ENCODE data around the gene RUVBL2. TPM values are rescaled to one million over a fixed set of nuclear protein-coding genes. Genes with fewer than 3 reads are reported as not detected.
"Not testable (repeated sequence)": the region's sequence is repeated elsewhere in the genome, so short reads cannot be mapped to it uniquely, and the experiment has no call there.

RUVBL2 gene
- total RNA-seq, 5 donors from 2014 or later (not counting 1 experiment from before 2014, with no cell fraction given): 20.3 to 48.7 (median 41.4) TPM

DNA sequence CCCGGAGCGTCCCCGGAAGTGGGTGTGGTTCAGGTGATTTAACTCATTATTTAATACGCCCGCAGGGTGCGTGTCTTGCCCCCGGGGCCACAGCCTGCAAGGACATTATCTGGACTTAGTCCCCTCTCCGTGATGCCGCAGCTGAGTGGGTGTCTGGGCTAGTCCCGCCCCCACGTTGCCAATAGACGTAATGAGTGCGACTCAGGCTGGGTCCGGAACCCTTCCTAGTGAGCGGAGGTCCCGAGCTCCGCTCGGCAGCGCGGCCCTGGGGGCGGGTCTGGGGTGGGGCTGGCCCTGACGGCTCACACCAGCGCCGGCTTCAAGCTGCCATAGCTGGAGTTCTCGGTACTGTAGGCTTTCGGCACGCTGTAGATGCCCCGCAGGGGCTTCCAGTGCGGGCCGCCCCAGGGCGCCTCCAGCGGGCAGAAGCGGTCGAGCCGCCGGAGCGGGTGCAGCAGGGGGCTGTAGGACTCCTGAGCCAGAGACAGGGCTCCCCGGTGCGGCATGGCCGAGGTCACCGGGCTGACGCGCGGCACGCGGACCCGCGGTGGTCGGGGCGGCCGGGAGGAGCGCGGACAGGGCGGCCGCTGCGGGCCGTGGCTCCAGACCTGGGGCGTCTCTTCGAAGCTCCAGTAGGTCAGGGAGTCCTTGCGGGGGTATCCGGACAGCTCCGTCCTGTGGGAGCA, 24.1 kb downstream of the RUVBL2 start:
- peak overlapping the region; percentile 49 for H3K27ac ChIP-seq (ENCODE audit: low read length)

DNA sequence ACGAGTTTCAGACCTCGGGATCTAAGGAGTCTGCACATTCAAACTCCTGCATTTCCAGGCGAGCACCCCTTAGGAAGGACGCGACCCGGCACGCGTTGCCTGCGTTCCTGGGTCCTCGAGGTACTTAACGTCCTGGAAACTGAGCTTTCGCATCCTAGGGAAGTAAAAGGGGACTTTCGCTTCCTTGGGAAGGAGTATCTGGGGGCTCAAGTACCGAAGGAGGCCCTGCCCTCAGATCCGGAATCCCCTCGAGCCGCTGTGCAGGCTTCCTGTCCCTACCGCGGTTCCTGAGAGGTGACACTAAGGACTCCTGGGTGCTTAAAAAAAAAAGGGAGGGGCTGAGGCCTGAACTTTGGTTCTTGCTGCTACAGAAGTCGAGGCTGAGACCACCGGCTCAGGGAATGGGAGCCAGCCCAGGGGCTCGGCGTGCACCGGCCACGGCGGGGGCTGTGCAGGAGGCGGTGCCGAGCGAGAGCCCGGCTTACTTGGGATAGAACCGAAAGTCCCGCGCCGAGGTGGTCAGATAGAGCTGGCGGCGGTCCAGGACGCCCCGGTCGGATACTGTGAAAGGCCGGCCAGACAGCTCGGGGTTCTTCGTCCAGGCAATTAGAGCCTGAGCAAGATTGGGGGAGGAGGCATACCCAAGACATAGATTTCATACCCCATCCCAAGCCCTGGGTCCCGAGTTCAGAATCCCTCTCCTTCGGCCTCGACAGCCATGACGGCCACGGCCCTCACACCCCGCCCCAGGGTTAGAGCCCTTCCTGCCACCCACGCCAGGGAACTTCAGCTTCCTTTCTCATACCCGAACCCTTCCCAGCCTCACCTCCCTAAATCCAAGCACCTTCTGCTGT, 24.9 kb downstream of the RUVBL2 start:
- not testable (repeated sequence) for H3K9me3 Mint-ChIP-seq
- CTCF ChIA-PET: interaction anchor here in 1 of 2 donors (0.6 to 2.9 kb wide), 5 partner anchors 19 to 323 kb away, joined by 3 to 15 read pairs (median 6); partner anchors contain the start of genes FUT2, GYS1 and RUVBL2

More for the DNA sequence above, 24.1 kb downstream of the RUVBL2 start:
- DNase-seq (peak; percentile 40 to 77 (median 64)), ATAC-seq (replicated peaks in 1 of 4) (peak; percentile 85 to 87 (median 86))
- peak overlapping the region in 1 of 2 donors; percentile 28 for H3K27ac Mint-ChIP-seq
- ChIA-PET POLR2A (no interaction called here), CTCF (interaction anchor here (0.6 to 2.9 kb wide), 4 partner anchors 18 to 1556 kb away, joined by 3 to 15 read pairs (median 6); partner anchors contain the start of genes FUT2 (in 1 of the 2), GYS1 (in 1 of the 2) and RUVBL2 (in 1 of the 2))
- peak overlapping the region; percentile 64 to 68 for H3K4me3 ChIP-seq (ENCODE audit: control insufficient read depth in 1 of 2, extremely low read depth in 1 of 2, low read length in 1 of 2)
- H3K36me3 Mint-ChIP-seq: no peaks in the 10 kb centered on the region
- H3K36me3 ChIP-seq (ENCODE audit: control insufficient read depth in 2 of 2, extremely low read depth in 1 of 2, insufficient read depth in 1 of 2, low read length in 1 of 2): peaks cover 3 to 5% of the 10 kb centered on the region in 2 donors
- H3K9me3 ChIP-seq: no peaks in the 10 kb centered on the region
- 2% methylated on average over 60 of the region's 62 CpGs for WGBS (ENCODE audit: insufficient coverage)
- H3K4me3 Mint-ChIP-seq: peak overlapping the region; percentile 83 to 95 (median 86)
- peaks cover 19 to 32% (median 25%) of the 10 kb centered on the region in 3 donors for H3K4me1 Mint-ChIP-seq
- peaks cover 0 to 6% of the 10 kb centered on the region in 2 donors for H3K27me3 Mint-ChIP-seq
- H3K4me1 ChIP-seq (ENCODE audit: control insufficient read depth in 1 of 2, extremely low read depth in 1 of 2, insufficient read depth in 2 of 2, low read length in 2 of 2): peaks cover 7 to 33% of the 10 kb centered on the region in 2 experiments
- peaks cover 0 to 15% of the 10 kb centered on the region in 2 experiments for H3K27me3 ChIP-seq (replicated peaks in 1 of 2; ENCODE audit: control insufficient read depth in 2 of 2, extremely low read depth in 1 of 2, insufficient read depth in 2 of 2, low read length in 1 of 2)
- no peaks in the 10 kb centered on the region for H3K9me3 Mint-ChIP-seq

DNA sequence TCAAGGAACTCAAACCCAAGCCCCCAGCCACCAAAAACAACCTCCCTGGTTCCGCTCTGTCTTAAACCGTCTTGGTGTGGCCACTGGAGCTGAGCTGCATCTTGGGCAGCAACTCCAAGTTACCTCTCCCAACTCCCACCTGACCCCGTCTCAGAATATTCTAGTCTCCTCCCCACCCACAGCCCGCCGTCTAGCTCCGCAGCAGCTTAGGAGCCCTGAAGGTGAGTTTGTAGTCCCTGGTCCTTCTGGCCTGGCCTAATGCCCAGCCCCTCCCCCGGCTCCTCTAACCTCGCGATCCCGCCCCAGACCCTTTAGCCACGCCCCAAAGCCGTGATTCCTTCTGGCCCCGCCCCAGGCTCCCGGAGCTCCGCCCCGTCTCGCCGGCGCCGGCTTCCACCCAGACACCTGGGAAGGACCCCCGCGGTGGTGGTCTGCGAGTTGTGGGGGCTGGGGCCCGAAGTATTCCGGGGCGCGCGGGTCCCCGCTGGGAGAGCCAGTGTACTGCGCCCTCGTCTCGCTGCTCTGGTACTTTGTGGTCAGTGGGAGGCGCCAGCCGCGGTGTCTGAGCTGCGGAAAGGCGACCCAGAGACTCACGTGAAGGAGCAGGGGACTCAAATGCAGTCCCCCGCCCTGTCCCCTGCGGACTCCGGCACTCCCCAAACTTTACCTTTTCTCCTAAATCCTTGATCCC, 25.7 kb downstream of the RUVBL2 start:
- H3K9me3 ChIP-seq: no peaks in the 10 kb centered on the region
- H3K27ac Mint-ChIP-seq: peak overlapping the region in 1 of 2 donors; percentile 25

More for the DNA sequence above, 24.9 kb downstream of the RUVBL2 start:
- Mint-ChIP-seq H3K4me1 (peaks cover 19 to 32% (median 25%) of the 10 kb centered on the region in 3 donors), H3K4me3 (peak overlapping the region; percentile 83 to 95 (median 86)), H3K27ac (peak overlapping the region in 1 of 2 donors; percentile 55)
- not testable (repeated sequence) for H3K27me3 Mint-ChIP-seq; H3K27ac ChIP-seq (ENCODE audit: low read length); H3K36me3 Mint-ChIP-seq; H3K9me3 ChIP-seq; H3K36me3 ChIP-seq (ENCODE audit: control insufficient read depth in 2 of 2, extremely low read depth in 1 of 2, insufficient read depth in 1 of 2, low read length in 1 of 2)
- POLR2A ChIA-PET: interaction anchor here in 1 of 2 donors (0.7 kb wide), 1 partner anchor 102 kb away, joined by 3 read pairs; no protein-coding TSS in a partner anchor
- WGBS (ENCODE audit: insufficient coverage): 2% methylated on average over 25 of the region's 50 CpGs
- Histone ChIP-seq H3K4me3 (ENCODE audit: control insufficient read depth in 1 of 2, extremely low read depth in 1 of 2, low read length in 1 of 2) (peak overlapping the region; percentile 64 to 68), H3K4me1 (ENCODE audit: control insufficient read depth in 1 of 2, extremely low read depth in 1 of 2, insufficient read depth in 2 of 2, low read length in 2 of 2) (peaks cover 7 to 33% of the 10 kb centered on the region in 2 experiments), H3K27me3 (replicated peaks in 1 of 2; ENCODE audit: control insufficient read depth in 2 of 2, extremely low read depth in 1 of 2, insufficient read depth in 2 of 2, low read length in 1 of 2) (peaks cover 0 to 15% of the 10 kb centered on the region in 2 experiments)
- DNase-seq (peak in 7 of 35 experiments; percentile 14 to 48 (median 21)), ATAC-seq (replicated peaks in 1 of 4) (peak in 3 of 4 experiments; percentile 17 to 41 (median 28))

DNA sequence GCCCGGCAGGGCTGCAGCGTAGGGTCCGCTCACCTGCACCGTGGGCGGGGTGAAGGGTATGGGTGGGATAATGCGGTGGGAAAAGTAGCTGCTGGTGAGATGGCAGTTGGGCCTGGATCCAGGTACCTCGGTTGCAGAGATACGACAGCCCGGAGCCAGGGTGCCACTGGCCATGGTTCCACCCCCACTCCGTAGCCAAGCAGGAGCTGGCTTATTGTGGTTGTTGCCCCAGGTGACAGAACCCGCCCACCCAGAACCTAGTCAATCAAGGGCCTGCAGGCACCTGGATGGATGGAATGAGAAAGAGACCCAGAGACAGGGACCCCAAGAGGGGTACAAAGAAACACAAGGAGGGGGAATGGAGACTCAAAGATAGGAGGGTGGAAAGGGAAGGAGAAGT, 26.7 kb downstream of the RUVBL2 start:
- no peak overlapping the region for H3K27ac Mint-ChIP-seq
- peak overlapping the region; percentile 83 to 95 (median 86) for H3K4me3 Mint-ChIP-seq
- no peak overlapping the region for H3K4me3 ChIP-seq (ENCODE audit: control insufficient read depth in 1 of 2, extremely low read depth in 1 of 2, low read length in 1 of 2)
- H3K27ac ChIP-seq (ENCODE audit: low read length): no peak overlapping the region
- no peak for DNase-seq
- no peaks in the 10 kb centered on the region for H3K36me3 Mint-ChIP-seq
- peaks cover 0 to 3% of the 10 kb centered on the region in 2 donors for H3K36me3 ChIP-seq (ENCODE audit: control insufficient read depth in 2 of 2, extremely low read depth in 1 of 2, insufficient read depth in 1 of 2, low read length in 1 of 2)
- H3K27me3 Mint-ChIP-seq: peaks cover 0 to 8% of the 10 kb centered on the region in 2 donors
- WGBS (ENCODE audit: insufficient coverage): 100% methylated on average over 6 of the region's 11 CpGs
- H3K27me3 ChIP-seq (replicated peaks in 1 of 2; ENCODE audit: control insufficient read depth in 2 of 2, extremely low read depth in 1 of 2, insufficient read depth in 2 of 2, low read length in 1 of 2): peaks cover 0 to 15% of the 10 kb centered on the region in 2 experiments
- no peaks in the 10 kb centered on the region for H3K9me3 ChIP-seq
- CTCF ChIA-PET: interaction anchor here in 1 of 2 donors (1.4 kb wide), 1 partner anchor 22 kb away, joined by 3 read pairs; no protein-coding TSS in a partner anchor
- H3K4me1 ChIP-seq (ENCODE audit: control insufficient read depth in 1 of 2, extremely low read depth in 1 of 2, insufficient read depth in 2 of 2, low read length in 2 of 2): peaks cover 7 to 33% of the 10 kb centered on the region in 2 experiments
- H3K9me3 Mint-ChIP-seq: no peaks in the 10 kb centered on the region
- POLR2A ChIA-PET: no interaction called here
- H3K4me1 Mint-ChIP-seq: peaks cover 19 to 32% (median 25%) of the 10 kb centered on the region in 3 donors
- no peak for ATAC-seq (replicated peaks in 1 of 4)

More for the DNA sequence above, 25.7 kb downstream of the RUVBL2 start:
- H3K36me3 Mint-ChIP-seq: no peaks in the 10 kb centered on the region
- H3K27ac ChIP-seq (ENCODE audit: low read length): no peak overlapping the region
- H3K27me3 ChIP-seq (replicated peaks in 1 of 2; ENCODE audit: control insufficient read depth in 2 of 2, extremely low read depth in 1 of 2, insufficient read depth in 2 of 2, low read length in 1 of 2): peaks cover 0 to 15% of the 10 kb centered on the region in 2 experiments
- peak; percentile 41 to 49 (median 46) for ATAC-seq (replicated peaks in 1 of 4)
- H3K9me3 Mint-ChIP-seq: no peaks in the 10 kb centered on the region
- WGBS (ENCODE audit: insufficient coverage): 13% methylated on average over 38 of the region's 41 CpGs
- peak overlapping the region; percentile 83 to 95 (median 86) for H3K4me3 Mint-ChIP-seq
- peak in 33 of 35 experiments; percentile 19 to 72 (median 45) for DNase-seq
- peaks cover 0 to 6% of the 10 kb centered on the region in 2 donors for H3K27me3 Mint-ChIP-seq
- peaks cover 19 to 32% (median 25%) of the 10 kb centered on the region in 3 donors for H3K4me1 Mint-ChIP-seq
- POLR2A ChIA-PET: interaction anchor here in 1 of 2 donors (0.7 kb wide), 1 partner anchor 101 kb away, joined by 3 read pairs; no protein-coding TSS in a partner anchor
- H3K4me1 ChIP-seq (ENCODE audit: control insufficient read depth in 1 of 2, extremely low read depth in 1 of 2, insufficient read depth in 2 of 2, low read length in 2 of 2): peaks cover 7 to 33% of the 10 kb centered on the region in 2 experiments
- peaks cover 0 to 5% of the 10 kb centered on the region in 2 donors for H3K36me3 ChIP-seq (ENCODE audit: control insufficient read depth in 2 of 2, extremely low read depth in 1 of 2, insufficient read depth in 1 of 2, low read length in 1 of 2)
- CTCF ChIA-PET: interaction anchor here in 1 of 2 donors (0.6 to 2.9 kb wide), 3 partner anchors 21 to 308 kb away, joined by 3 to 15 read pairs (median 8); partner anchors contain the start of genes GYS1 and RUVBL2
- H3K4me3 ChIP-seq (ENCODE audit: control insufficient read depth in 1 of 2, extremely low read depth in 1 of 2, low read length in 1 of 2): peak overlapping the region; percentile 64 to 68

DNA sequence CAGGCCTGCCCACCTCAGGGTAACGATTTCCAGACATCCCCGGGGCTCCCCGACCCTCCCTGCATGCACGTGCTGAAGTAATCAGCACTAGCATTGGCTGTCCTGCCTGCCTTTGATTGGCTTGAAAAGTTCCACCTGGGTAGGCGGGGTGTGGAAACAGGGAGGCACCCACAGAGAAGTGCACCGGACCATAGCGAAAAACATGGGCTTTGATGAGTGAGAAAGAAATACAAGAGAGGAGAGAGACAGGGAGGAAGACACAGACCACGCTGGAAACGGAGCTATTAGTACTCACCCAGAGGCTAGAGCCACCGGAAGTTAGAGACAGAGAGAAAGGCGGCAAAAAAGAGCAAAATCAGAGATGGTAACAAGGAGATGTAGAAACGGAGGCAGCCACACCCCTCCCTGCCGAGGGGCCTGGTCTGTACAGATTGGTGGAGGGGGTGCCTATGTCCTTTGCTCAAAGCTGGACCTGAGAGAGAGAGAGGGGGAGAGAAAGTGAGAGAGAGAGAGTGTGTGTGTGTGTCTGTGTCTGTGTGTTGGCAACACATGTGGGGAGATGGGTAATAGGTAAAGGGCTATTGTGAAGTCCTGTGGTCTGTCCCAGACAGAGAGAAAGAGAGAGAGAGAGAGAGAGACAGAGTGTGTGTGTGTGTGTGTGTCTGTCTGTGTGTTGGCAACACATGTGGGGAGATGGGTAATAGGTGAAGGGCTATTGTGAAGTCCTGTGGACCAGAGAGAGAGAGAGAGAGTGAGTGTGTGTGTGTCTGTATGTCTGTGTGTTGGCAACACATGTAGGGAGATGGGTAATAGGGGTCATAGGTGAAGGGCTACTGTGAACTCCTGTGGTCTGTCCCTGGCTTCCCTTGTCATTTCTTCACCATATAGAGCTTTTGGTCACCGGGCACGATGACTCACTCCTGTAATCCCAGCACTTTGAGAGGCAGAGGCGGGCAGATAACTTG, 27.5 kb downstream of the RUVBL2 start:
- Mint-ChIP-seq H3K27ac (no peak overlapping the region), H3K9me3 (no peaks in the 10 kb centered on the region), H3K27me3 (peaks cover 0 to 8% of the 10 kb centered on the region in 2 donors), H3K4me1 (peaks cover 19 to 32% (median 25%) of the 10 kb centered on the region in 3 donors), H3K36me3 (no peaks in the 10 kb centered on the region), H3K4me3 (no peak overlapping the region)
- Histone ChIP-seq H3K4me3 (ENCODE audit: control insufficient read depth in 1 of 2, extremely low read depth in 1 of 2, low read length in 1 of 2) (no peak overlapping the region), H3K9me3 (no peaks in the 10 kb centered on the region), H3K4me1 (ENCODE audit: control insufficient read depth in 1 of 2, extremely low read depth in 1 of 2, insufficient read depth in 2 of 2, low read length in 2 of 2) (peaks cover 7 to 33% of the 10 kb centered on the region in 2 experiments), H3K27me3 (replicated peaks in 1 of 2; ENCODE audit: control insufficient read depth in 2 of 2, extremely low read depth in 1 of 2, insufficient read depth in 2 of 2, low read length in 1 of 2) (peaks cover 0 to 15% of the 10 kb centered on the region in 2 experiments), H3K27ac (ENCODE audit: low read length) (no peak overlapping the region), H3K36me3 (ENCODE audit: control insufficient read depth in 2 of 2, extremely low read depth in 1 of 2, insufficient read depth in 1 of 2, low read length in 1 of 2) (no peaks in the 10 kb centered on the region)
- no peak for ATAC-seq (replicated peaks in 1 of 4)
- DNase-seq: no peak
- ChIA-PET CTCF (no interaction called here), POLR2A (no interaction called here)
- WGBS (ENCODE audit: insufficient coverage): 42% methylated on average over 9 of the region's 16 CpGs
